ENCODE measurements around the gene ARPIN.

- TF ChIP-seq CTCF (IDR thresholded peaks at IDR 0.05): no peak
- TF ChIP-seq ZFX (IDR thresholded peaks at IDR 0.05; ENCODE audit: borderline replicate concordance): no peak
Measured at GRCh38 chr15:89893027-89893426, 19.7 kb downstream of the ARPIN start.
